Right atrium auricular region (tissue), 2 donors: ENCODE measurements around the gene PTK7. TPM values are rescaled to one million over a fixed set of nuclear protein-coding genes. Genes with fewer than 3 reads are reported as not detected.
"Not testable (repeated sequence)": the region's sequence is repeated elsewhere in the genome, so short reads cannot be mapped to it uniquely, and the experiment has no call there.

Experiments
- DNase-seq: peaks from one replicate; pipeline ENCODE4 v3.0.0-alpha.2; 2019; ENCODE audit warnings: low spot score
- H3K27ac ChIP-seq, 2 donors: fragments of 200-600 bp; sonication (generic); 1 replicate in 1 of 2; 2 replicates in 1 of 2; pipeline ENCODE4 v1.5.1; 2016 to 2019
- H3K27me3 ChIP-seq, 2 donors: fragments of 200-600 bp; sonication (generic); one replicate each; pipeline versions ENCODE4 v1.5.1 to v1.6.0; 2017 to 2019
- H3K36me3 ChIP-seq: fragments of 200-600 bp; sonication (generic); one replicate; pipeline ENCODE4 v1.5.1; 2016
- H3K4me1 ChIP-seq, 2 donors: fragments of 200-600 bp; sonication (generic); one replicate each; pipeline versions ENCODE4 v1.5.1 to v1.6.0; 2017 to 2019
- H3K4me3 ChIP-seq, 2 donors: fragments of 200-600 bp; sonication (generic); 1 replicate in 1 of 2; 2 replicates in 1 of 2; pipeline ENCODE4 v1.5.1; 2017 to 2019; ENCODE audit warnings: mild to moderate bottlenecking in 1 of 2, moderate library complexity in 1 of 2
- H3K9me3 ChIP-seq, 2 donors: fragments of 200-600 bp; sonication (generic); one replicate each; pipeline ENCODE4 v1.5.1; 2019
- CTCF ChIP-seq, 2 donors: fragments of 200-600 bp; sonication (generic); IDR thresholded peaks; one replicate each; pipeline ENCODE4 v1.5.1; 2019; ENCODE audit warnings: antibody characterized with exemption in 2 of 2
- total RNA-seq, 2 donors: library from RNA; depleted of rRNA; stranded (reverse); fragments of >200 nt; gene quantifications; one replicate each; pipeline ENCODE4 v1.1.0, GENCODE V29; 2016

The PTK7 gene
- total RNA-seq, 2 donors from 2014 or later = 4.5 to 12.7 TPM

GRCh38 chr6:43040542-43041257 is 35.4 kb upstream of the PTK7 start:
- H3K36me3 ChIP-seq = peaks cover 51% of the 10 kb centered on the region
- no peaks in the 10 kb centered on the region for H3K27me3 ChIP-seq
- no peak overlapping the region for H3K4me3 ChIP-seq
- H3K27ac ChIP-seq = no peak overlapping the region
- no peak for DNase-seq
- TF ChIP-seq CTCF (IDR thresholded peaks at IDR 0.05) = no peak
- H3K4me1 ChIP-seq = peaks cover 0 to 12% of the 10 kb centered on the region in 2 donors
- H3K9me3 ChIP-seq = no peaks in the 10 kb centered on the region

GRCh38 chr6:43041475-43041874 is 34.6 kb upstream of the PTK7 start:
- H3K9me3 ChIP-seq, H3K27me3 ChIP-seq, DNase-seq, H3K4me3 ChIP-seq, H3K4me1 ChIP-seq, H3K27ac ChIP-seq: not testable (repeated sequence)
- H3K36me3 ChIP-seq = peaks cover 55% of the 10 kb centered on the region

GRCh38 chr6:43043310-43043709 is 32.8 kb upstream of the PTK7 start:
- TF ChIP-seq CTCF (IDR thresholded peaks at IDR 0.05) = no peak
- DNase-seq = no peak
- no peaks in the 10 kb centered on the region for H3K4me1 ChIP-seq
- no peak overlapping the region for H3K4me3 ChIP-seq
- no peak overlapping the region for H3K27ac ChIP-seq
- no peaks in the 10 kb centered on the region for H3K27me3 ChIP-seq
- peaks cover 65% of the 10 kb centered on the region for H3K36me3 ChIP-seq
- no peaks in the 10 kb centered on the region for H3K9me3 ChIP-seq

GRCh38 chr6:43045371-43045930 is 30.7 kb upstream of the PTK7 start:
- no peak overlapping the region for H3K27ac ChIP-seq
- no peaks in the 10 kb centered on the region for H3K9me3 ChIP-seq
- no peaks in the 10 kb centered on the region for H3K27me3 ChIP-seq
- TF ChIP-seq CTCF (IDR thresholded peaks at IDR 0.05) = no peak
- H3K36me3 ChIP-seq = peaks cover 63% of the 10 kb centered on the region
- DNase-seq = no peak
- no peaks in the 10 kb centered on the region for H3K4me1 ChIP-seq
- no peak overlapping the region for H3K4me3 ChIP-seq

- Histone ChIP-seq H3K4me1 (peaks cover 0 to 12% of the 10 kb centered on the region in 2 donors), H3K27me3 (no peaks in the 10 kb centered on the region), H3K27ac (no peak overlapping the region), H3K4me3 (no peak overlapping the region), H3K9me3 (no peaks in the 10 kb centered on the region), H3K36me3 (peaks cover 51% of the 10 kb centered on the region)
- no peak for DNase-seq
- no peak for TF ChIP-seq CTCF (IDR thresholded peaks at IDR 0.05)
These were observed 28.1 kb upstream of the PTK7 start for GRCh38 chr6:43047998-43048397.

- peaks cover 36% of the 10 kb centered on the region for H3K36me3 ChIP-seq
- H3K4me3 ChIP-seq = no peak overlapping the region
- no peak overlapping the region for H3K27ac ChIP-seq
- peaks cover 0 to 23% of the 10 kb centered on the region in 2 donors for H3K4me1 ChIP-seq
- DNase-seq = no peak
- H3K27me3 ChIP-seq = no peaks in the 10 kb centered on the region
- no peaks in the 10 kb centered on the region for H3K9me3 ChIP-seq
- no peak for TF ChIP-seq CTCF (IDR thresholded peaks at IDR 0.05)
These were observed 25.1 kb upstream of the PTK7 start for GRCh38 chr6:43050981-43051380.
